ENCODE data around the gene GCSAML.
A peak's percentile ranks its signal among the peaks of the same experiment; 100 is the strongest.

The GCSAML gene

DNA sequence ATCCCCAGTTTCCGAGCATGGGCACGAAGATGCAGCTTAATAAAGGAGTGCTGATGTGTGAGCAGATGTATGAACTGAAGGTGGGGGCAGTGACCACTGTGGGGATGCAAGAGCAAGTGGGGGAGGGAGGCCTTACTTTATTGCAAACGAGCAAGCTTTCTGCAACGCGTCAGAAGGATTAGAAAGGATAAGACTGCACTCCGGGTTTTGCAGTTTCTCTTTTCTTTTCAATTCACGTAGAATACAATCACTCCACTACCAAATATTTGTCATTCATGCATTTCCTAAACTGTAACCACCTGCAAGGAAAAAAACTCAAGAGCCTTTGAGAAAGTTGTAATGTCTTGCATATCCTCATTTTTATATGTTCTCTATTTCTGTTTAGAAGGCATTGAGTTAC lies 8.4 kb upstream of the GCSAML start:
- TF ChIP-seq, protein P1, sequence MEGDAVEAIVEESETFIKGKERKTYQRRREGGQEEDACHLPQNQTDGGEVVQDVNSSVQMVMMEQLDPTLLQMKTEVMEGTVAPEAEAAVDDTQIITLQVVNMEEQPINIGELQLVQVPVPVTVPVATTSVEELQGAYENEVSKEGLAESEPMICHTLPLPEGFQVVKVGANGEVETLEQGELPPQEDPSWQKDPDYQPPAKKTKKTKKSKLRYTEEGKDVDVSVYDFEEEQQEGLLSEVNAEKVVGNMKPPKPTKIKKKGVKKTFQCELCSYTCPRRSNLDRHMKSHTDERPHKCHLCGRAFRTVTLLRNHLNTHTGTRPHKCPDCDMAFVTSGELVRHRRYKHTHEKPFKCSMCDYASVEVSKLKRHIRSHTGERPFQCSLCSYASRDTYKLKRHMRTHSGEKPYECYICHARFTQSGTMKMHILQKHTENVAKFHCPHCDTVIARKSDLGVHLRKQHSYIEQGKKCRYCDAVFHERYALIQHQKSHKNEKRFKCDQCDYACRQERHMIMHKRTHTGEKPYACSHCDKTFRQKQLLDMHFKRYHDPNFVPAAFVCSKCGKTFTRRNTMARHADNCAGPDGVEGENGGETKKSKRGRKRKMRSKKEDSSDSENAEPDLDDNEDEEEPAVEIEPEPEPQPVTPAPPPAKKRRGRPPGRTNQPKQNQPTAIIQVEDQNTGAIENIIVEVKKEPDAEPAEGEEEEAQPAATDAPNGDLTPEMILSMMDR (IDR thresholded peaks at IDR 0.05; ENCODE audit: insufficient read depth, low read length), result no peak
- no peak for TF ChIP-seq POLR2AphosphoS5 (IDR thresholded peaks at IDR 0.05; ENCODE audit: low read depth)
- TF ChIP-seq SPI1 (IDR thresholded peaks at IDR 0.05; ENCODE audit: borderline replicate concordance, low read depth), result no peak
- no peak for TF ChIP-seq GABPA (IDR thresholded peaks at IDR 0.05; ENCODE audit: low read depth)
- TF ChIP-seq, protein P2, sequence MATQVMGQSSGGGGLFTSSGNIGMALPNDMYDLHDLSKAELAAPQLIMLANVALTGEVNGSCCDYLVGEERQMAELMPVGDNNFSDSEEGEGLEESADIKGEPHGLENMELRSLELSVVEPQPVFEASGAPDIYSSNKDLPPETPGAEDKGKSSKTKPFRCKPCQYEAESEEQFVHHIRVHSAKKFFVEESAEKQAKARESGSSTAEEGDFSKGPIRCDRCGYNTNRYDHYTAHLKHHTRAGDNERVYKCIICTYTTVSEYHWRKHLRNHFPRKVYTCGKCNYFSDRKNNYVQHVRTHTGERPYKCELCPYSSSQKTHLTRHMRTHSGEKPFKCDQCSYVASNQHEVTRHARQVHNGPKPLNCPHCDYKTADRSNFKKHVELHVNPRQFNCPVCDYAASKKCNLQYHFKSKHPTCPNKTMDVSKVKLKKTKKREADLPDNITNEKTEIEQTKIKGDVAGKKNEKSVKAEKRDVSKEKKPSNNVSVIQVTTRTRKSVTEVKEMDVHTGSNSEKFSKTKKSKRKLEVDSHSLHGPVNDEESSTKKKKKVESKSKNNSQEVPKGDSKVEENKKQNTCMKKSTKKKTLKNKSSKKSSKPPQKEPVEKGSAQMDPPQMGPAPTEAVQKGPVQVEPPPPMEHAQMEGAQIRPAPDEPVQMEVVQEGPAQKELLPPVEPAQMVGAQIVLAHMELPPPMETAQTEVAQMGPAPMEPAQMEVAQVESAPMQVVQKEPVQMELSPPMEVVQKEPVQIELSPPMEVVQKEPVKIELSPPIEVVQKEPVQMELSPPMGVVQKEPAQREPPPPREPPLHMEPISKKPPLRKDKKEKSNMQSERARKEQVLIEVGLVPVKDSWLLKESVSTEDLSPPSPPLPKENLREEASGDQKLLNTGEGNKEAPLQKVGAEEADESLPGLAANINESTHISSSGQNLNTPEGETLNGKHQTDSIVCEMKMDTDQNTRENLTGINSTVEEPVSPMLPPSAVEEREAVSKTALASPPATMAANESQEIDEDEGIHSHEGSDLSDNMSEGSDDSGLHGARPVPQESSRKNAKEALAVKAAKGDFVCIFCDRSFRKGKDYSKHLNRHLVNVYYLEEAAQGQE (IDR thresholded peaks at IDR 0.05; ENCODE audit: insufficient replicate concordance, low read depth), result no peak
- H3K27ac ChIP-seq (replicated peaks), result no peak overlapping the region
- no peak for DNase-seq (ENCODE audit: low read depth in 1 of 2, low spot score in 1 of 2)
- no peaks in the 10 kb centered on the region for H3K27me3 ChIP-seq (ENCODE audit: insufficient read depth, poor library complexity, severe bottlenecking)
- no peak overlapping the region for H3K4me3 ChIP-seq (replicated peaks; ENCODE audit: insufficient read depth, low read length)

DNA sequence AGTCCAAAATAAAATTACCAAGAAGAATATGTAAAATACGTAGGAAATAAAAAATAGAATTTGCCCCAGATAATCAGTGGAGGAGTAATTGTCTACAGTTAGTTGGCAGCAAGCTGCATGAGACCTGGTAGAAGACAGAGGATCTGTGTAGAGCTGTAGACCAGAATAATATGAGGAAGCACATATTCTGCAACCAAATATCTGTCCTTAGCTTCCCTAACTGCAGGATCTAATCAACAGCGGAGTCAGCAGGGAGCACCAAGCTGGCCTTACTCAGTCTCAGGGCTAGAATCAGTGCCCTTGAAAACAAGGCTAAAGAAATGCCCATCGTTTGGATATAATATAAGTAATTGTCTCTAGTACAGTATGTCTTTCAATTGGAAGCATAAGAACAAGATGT lies 6.1 kb upstream of the GCSAML start:
- no peaks in the 10 kb centered on the region for H3K27me3 ChIP-seq (ENCODE audit: insufficient read depth, poor library complexity, severe bottlenecking)
- no peak overlapping the region for H3K4me3 ChIP-seq (replicated peaks; ENCODE audit: insufficient read depth, low read length)
- DNase-seq (ENCODE audit: low read depth in 1 of 2, low spot score in 1 of 2), result no peak
- H3K27ac ChIP-seq (replicated peaks), result no peak overlapping the region
- TF ChIP-seq POLR2AphosphoS5 (IDR thresholded peaks at IDR 0.05; ENCODE audit: low read depth) (no peak), SPI1 (IDR thresholded peaks at IDR 0.05; ENCODE audit: borderline replicate concordance, low read depth) (no peak), GABPA (IDR thresholded peaks at IDR 0.05; ENCODE audit: low read depth) (no peak)
- TF ChIP-seq, protein P1 (IDR thresholded peaks at IDR 0.05; ENCODE audit: insufficient read depth, low read length), result no peak
- TF ChIP-seq, protein P2 (IDR thresholded peaks at IDR 0.05; ENCODE audit: insufficient replicate concordance, low read depth), result no peak

DNA sequence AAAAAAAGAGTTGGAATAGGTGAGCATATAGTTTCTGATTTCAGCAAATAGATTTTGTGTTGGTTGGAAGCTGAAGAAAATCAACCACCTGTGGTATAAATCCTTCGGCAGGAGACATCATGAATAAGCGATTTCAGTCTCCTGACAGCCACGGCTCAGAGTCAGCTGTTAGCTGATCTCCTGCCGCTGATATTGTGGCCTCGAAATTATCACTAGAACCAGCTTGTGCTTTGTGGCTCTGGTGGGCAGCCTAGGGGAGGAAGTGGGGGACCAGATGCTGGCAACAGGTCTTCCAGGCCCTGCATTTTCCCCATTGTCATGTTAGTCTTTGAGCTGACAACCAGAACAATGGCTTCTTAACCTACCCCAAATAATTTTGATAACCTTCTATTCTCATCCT lies 842 bp upstream of the GCSAML start:
- no peak for TF ChIP-seq SPI1 (IDR thresholded peaks at IDR 0.05; ENCODE audit: borderline replicate concordance, low read depth)
- peak; percentile 56; the same call in 1 of the 2 replicates for TF ChIP-seq POLR2AphosphoS5 (IDR thresholded peaks at IDR 0.05; ENCODE audit: low read depth)
- no peak overlapping the region for H3K4me3 ChIP-seq (replicated peaks; ENCODE audit: insufficient read depth, low read length)

DNA sequence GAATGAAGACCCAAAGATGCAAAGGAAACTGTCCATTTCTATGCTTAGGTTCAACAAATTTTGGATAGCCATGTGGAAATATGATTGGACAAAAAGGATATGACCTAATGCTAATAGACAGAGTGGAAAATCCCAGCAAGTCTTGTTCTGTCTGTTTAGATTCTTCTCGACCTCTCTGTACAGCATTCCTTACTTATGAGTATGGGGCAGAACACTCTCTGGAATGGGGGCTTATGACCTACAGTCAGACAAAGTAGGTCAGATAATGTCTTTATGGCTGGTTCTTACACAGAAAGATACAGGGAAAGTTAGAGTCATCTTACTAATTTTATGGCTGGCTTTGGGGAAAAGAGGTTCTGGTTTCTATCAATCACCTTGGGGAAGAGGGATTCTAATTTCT lies 2.8 kb downstream of the GCSAML start:
- no peak overlapping the region for H3K27ac ChIP-seq (replicated peaks)
- no peak for DNase-seq (ENCODE audit: low read depth in 1 of 2, low spot score in 1 of 2)

More for the DNA sequence above, 842 bp upstream of the GCSAML start:
- Histone ChIP-seq H3K27ac (replicated peaks) (no peak overlapping the region), H3K27me3 (ENCODE audit: insufficient read depth, poor library complexity, severe bottlenecking) (no peaks in the 10 kb centered on the region)
- DNase-seq (ENCODE audit: low read depth in 1 of 2, low spot score in 1 of 2), result peak in 1 of 2 experiments; percentile 31

More for the DNA sequence above, 2.8 kb downstream of the GCSAML start:
- no peak for TF ChIP-seq SPI1 (IDR thresholded peaks at IDR 0.05; ENCODE audit: borderline replicate concordance, low read depth)
- TF ChIP-seq GABPA (IDR thresholded peaks at IDR 0.05; ENCODE audit: low read depth), result no peak
- no peak for TF ChIP-seq POLR2AphosphoS5 (IDR thresholded peaks at IDR 0.05; ENCODE audit: low read depth)
- TF ChIP-seq, protein P2 (IDR thresholded peaks at IDR 0.05; ENCODE audit: insufficient replicate concordance, low read depth), result no peak
- TF ChIP-seq, protein P1 (IDR thresholded peaks at IDR 0.05; ENCODE audit: insufficient read depth, low read length), result no peak
- no peaks in the 10 kb centered on the region for H3K27me3 ChIP-seq (ENCODE audit: insufficient read depth, poor library complexity, severe bottlenecking)
- H3K4me3 ChIP-seq (replicated peaks; ENCODE audit: insufficient read depth, low read length), result no peak overlapping the region

Measured in HL-60 (cell line).